Neural progenitor cell (in vitro differentiated cells): ENCODE data around the gene PRKCH.

Experiments
- EZH2 ChIP-seq: fragments of 200-600 bp; sonication (generic); IDR thresholded peaks from 2 replicates; pipeline ENCODE4 v1.6.1; 2017; ENCODE audit warnings: antibody characterized with exemption, mild to moderate bottlenecking, moderate library complexity
- EZH2phosphoT487 ChIP-seq: fragments of 200-600 bp; sonication (generic); IDR thresholded peaks from 2 replicates; pipeline ENCODE4 v1.6.1; 2017; ENCODE audit warnings: antibody characterized with exemption
- TF ChIP-seq, protein P1 (sequence below): fragments of 200-600 bp; sonication (generic); IDR thresholded peaks from 2 replicates; pipeline ENCODE4 v1.5.1; 2017; ENCODE audit warnings: antibody characterized with exemption, mild to moderate bottlenecking

- TF ChIP-seq, protein P1, sequence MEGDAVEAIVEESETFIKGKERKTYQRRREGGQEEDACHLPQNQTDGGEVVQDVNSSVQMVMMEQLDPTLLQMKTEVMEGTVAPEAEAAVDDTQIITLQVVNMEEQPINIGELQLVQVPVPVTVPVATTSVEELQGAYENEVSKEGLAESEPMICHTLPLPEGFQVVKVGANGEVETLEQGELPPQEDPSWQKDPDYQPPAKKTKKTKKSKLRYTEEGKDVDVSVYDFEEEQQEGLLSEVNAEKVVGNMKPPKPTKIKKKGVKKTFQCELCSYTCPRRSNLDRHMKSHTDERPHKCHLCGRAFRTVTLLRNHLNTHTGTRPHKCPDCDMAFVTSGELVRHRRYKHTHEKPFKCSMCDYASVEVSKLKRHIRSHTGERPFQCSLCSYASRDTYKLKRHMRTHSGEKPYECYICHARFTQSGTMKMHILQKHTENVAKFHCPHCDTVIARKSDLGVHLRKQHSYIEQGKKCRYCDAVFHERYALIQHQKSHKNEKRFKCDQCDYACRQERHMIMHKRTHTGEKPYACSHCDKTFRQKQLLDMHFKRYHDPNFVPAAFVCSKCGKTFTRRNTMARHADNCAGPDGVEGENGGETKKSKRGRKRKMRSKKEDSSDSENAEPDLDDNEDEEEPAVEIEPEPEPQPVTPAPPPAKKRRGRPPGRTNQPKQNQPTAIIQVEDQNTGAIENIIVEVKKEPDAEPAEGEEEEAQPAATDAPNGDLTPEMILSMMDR, result no peak
- no peak for TF ChIP-seq EZH2phosphoT487
- TF ChIP-seq EZH2, result no peak
Measured at GRCh38 chr14:61397615-61398014, 76.2 kb downstream of the PRKCH start.
